Measurements from ENCODE around the gene SLC4A8. TPM values are rescaled to one million over a fixed set of nuclear protein-coding genes. Genes with fewer than 3 reads are reported as not detected.

The SLC4A8 gene
- total RNA-seq, 1 experiment from 2014 or later, result 1.4 TPM

DNA sequence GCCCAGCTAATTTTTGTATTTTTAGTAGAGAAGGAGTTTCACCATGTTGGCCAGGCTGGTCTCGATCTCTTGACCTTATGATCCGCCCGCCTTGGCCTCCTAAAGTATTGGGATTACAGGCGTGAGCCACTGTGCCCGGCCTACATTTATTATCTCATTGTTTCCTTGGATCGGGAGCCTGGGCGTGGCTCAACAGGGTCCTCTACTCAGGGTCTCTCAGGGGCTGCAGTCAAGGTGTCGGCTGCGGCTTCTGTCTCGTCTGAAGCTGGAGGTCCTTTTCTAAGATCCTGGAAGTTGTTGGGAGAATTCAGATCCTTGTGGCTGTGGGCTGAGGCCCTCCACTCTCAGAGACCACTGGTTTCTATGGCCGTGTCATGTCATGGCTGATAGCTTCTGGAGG lies 100.9 kb downstream of the SLC4A8 start:
- ATAC-seq (no peak), DNase-seq (ENCODE audit: low read depth, low spot score) (no peak)
- H3K27ac ChIP-seq (ENCODE audit: low read depth, low read length), result no peak overlapping the region
- H3K9ac ChIP-seq (ENCODE audit: low read length), result no peak overlapping the region
- TF ChIP-seq, protein P1, sequence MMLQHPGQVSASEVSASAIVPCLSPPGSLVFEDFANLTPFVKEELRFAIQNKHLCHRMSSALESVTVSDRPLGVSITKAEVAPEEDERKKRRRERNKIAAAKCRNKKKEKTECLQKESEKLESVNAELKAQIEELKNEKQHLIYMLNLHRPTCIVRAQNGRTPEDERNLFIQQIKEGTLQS (IDR thresholded peaks at IDR 0.05), result no peak
- TF ChIP-seq ELF1 (IDR thresholded peaks at IDR 0.05; ENCODE audit: borderline replicate concordance, low read depth) (no peak), POLR2A (IDR thresholded peaks at IDR 0.05; ENCODE audit: borderline replicate concordance, extremely low read depth, insufficient read depth, insufficient read length) (no peak), EZH2 (IDR thresholded peaks at IDR 0.05) (no peak), ZFX (IDR thresholded peaks at IDR 0.05) (no peak), CBX3 (IDR thresholded peaks at IDR 0.05; ENCODE audit: low read depth) (no peak)
- TF ChIP-seq, protein P2, sequence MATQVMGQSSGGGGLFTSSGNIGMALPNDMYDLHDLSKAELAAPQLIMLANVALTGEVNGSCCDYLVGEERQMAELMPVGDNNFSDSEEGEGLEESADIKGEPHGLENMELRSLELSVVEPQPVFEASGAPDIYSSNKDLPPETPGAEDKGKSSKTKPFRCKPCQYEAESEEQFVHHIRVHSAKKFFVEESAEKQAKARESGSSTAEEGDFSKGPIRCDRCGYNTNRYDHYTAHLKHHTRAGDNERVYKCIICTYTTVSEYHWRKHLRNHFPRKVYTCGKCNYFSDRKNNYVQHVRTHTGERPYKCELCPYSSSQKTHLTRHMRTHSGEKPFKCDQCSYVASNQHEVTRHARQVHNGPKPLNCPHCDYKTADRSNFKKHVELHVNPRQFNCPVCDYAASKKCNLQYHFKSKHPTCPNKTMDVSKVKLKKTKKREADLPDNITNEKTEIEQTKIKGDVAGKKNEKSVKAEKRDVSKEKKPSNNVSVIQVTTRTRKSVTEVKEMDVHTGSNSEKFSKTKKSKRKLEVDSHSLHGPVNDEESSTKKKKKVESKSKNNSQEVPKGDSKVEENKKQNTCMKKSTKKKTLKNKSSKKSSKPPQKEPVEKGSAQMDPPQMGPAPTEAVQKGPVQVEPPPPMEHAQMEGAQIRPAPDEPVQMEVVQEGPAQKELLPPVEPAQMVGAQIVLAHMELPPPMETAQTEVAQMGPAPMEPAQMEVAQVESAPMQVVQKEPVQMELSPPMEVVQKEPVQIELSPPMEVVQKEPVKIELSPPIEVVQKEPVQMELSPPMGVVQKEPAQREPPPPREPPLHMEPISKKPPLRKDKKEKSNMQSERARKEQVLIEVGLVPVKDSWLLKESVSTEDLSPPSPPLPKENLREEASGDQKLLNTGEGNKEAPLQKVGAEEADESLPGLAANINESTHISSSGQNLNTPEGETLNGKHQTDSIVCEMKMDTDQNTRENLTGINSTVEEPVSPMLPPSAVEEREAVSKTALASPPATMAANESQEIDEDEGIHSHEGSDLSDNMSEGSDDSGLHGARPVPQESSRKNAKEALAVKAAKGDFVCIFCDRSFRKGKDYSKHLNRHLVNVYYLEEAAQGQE (IDR thresholded peaks at IDR 0.05; ENCODE audit: low read depth), result no peak
- TF ChIP-seq, protein P3, sequence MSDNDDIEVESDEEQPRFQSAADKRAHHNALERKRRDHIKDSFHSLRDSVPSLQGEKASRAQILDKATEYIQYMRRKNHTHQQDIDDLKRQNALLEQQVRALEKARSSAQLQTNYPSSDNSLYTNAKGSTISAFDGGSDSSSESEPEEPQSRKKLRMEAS (IDR thresholded peaks at IDR 0.05), result no peak
- no peaks in the 10 kb centered on the region for H3K4me1 ChIP-seq (ENCODE audit: control insufficient read depth in 1 of 2, insufficient read depth in 2 of 2, low read length in 2 of 2)
- no peak overlapping the region for H3K4me2 ChIP-seq (ENCODE audit: low read length)
- ChIA-PET POLR2A (no interaction called here), CTCF (no interaction called here), RAD21 (ENCODE audit: low non-redundant PET in 1 of 2, low total read pairs in 2 of 2, uncharacterized antibody in 2 of 2, unreplicated experiment in 2 of 2) (no interaction called here)
- H4K20me1 ChIP-seq (ENCODE audit: insufficient read depth), result no peaks in the 10 kb centered on the region
- H3K79me2 ChIP-seq (ENCODE audit: insufficient read depth, low read length), result no peaks in the 10 kb centered on the region
- H3K27me3 ChIP-seq (ENCODE audit: insufficient read depth, low read length), result no peaks in the 10 kb centered on the region
- no peak overlapping the region for H2AFZ ChIP-seq (ENCODE audit: low read depth, low read length, poor library complexity, severe bottlenecking)
- no peak overlapping the region for H3K4me3 ChIP-seq (replicated peaks in 1 of 2; ENCODE audit: low read depth in 1 of 2, low read length in 2 of 2)
- BruUV-seq (replicated peaks), result no TSS peak
- H3K36me3 ChIP-seq (ENCODE audit: control insufficient read depth in 1 of 2, insufficient read depth in 2 of 2, low read length in 2 of 2), result no peaks in the 10 kb centered on the region
- H3K9me2 ChIP-seq (ENCODE audit: insufficient read depth), result no peaks in the 10 kb centered on the region
- intact Hi-C loops (cut with micrococcal nuclease), result no loop called here
- H3K9me3 ChIP-seq (ENCODE audit: control insufficient read depth in 1 of 2, insufficient read depth in 1 of 2, low read depth in 1 of 2, low read length in 2 of 2), result no peaks in the 10 kb centered on the region

Data from HCT116 (cell line).